Stimulated activated naive CD4-positive, alpha-beta T cell (primary cell): ENCODE measurements around the gene GPR157.
"Not testable (repeated sequence)": the region's sequence is repeated elsewhere in the genome, so short reads cannot be mapped to it uniquely, and the experiment has no call there.

Experiments used
- DNase-seq, 6 experiments: peaks; one replicate each; lab custom pipeline; 2025; lab: John Stamatoyannopoulos, UW

Gene GPR157

GRCh38 chr1:9115351-9116205, 13.3 kb downstream of the GPR157 start:
- DNase-seq = no peak

- no peak for DNase-seq
Observed at GRCh38 chr1:9112961-9113880, 15.7 kb downstream of the GPR157 start.

- DNase-seq = no peak
Observed at GRCh38 chr1:9111957-9112356, 16.9 kb downstream of the GPR157 start.

GRCh38 chr1:9111357-9111691, 17.6 kb downstream of the GPR157 start:
- DNase-seq = no peak

GRCh38 chr1:9110669-9111356, 18.1 kb downstream of the GPR157 start:
- peak; percentile 43 to 83 (median 77) for DNase-seq

GRCh38 chr1:9108056-9108665, 20.7 kb downstream of the GPR157 start:
- no peak for DNase-seq

- DNase-seq = no peak
Observed at GRCh38 chr1:9107136-9107535, 21.8 kb downstream of the GPR157 start.

- DNase-seq = no peak
Observed at GRCh38 chr1:9106286-9106685, 22.6 kb downstream of the GPR157 start.

GRCh38 chr1:9105336-9105867, 23.5 kb downstream of the GPR157 start:
- DNase-seq = no peak

- DNase-seq = no peak
Observed at GRCh38 chr1:9101510-9102146, 27.3 kb downstream of the GPR157 start.

GRCh38 chr1:9100471-9101043, 28.3 kb downstream of the GPR157 start:
- no peak for DNase-seq

GRCh38 chr1:9099555-9099954, 29.3 kb downstream of the GPR157 start:
- no peak for DNase-seq

- no peak for DNase-seq
Observed at GRCh38 chr1:9097947-9098705, 30.8 kb downstream of the GPR157 start.

GRCh38 chr1:9095818-9096217, 33.1 kb downstream of the GPR157 start:
- DNase-seq = no peak

- not testable (repeated sequence) for DNase-seq
Observed at GRCh38 chr1:9093996-9094595, 34.8 kb downstream of the GPR157 start.

- DNase-seq = no peak
Observed at GRCh38 chr1:9093581-9093980, 35.3 kb downstream of the GPR157 start.

- DNase-seq = no peak
Observed at GRCh38 chr1:9093091-9093490, 35.8 kb downstream of the GPR157 start.

GRCh38 chr1:9088807-9089206, 40.1 kb downstream of the GPR157 start:
- DNase-seq = no peak

GRCh38 chr1:9087411-9088125, 41.3 kb downstream of the GPR157 start:
- DNase-seq = no peak
